OCI-LY7 (cell line): Measurements from ENCODE around the gene ANKRD22. TPM values are rescaled to one million over a fixed set of nuclear protein-coding genes. Genes with fewer than 3 reads are reported as not detected.

Experiments
- BruUV-seq: library from RNA; stranded (reverse); fragments of 400-500 nt; replicated peaks from 2 replicates; lab custom pipeline; 2021; lab: Mats Ljungman, UMichigan
- CTCF ChIA-PET: fragments of 300-600 bp; sonication (Branson Sonifier 250); formaldehyde crosslinking; loops from one replicate; lab custom pipeline; 2022; ENCODE audit warnings: antibody characterized with exemption; ENCODE audit not compliant: unreplicated experiment; lab: Charles Lee
- POLR2A ChIA-PET: fragments of 300-600 bp; sonication (Branson Sonifier 250); formaldehyde crosslinking; loops from one replicate; lab custom pipeline; 2022; ENCODE audit warnings: antibody characterized with exemption; lab: Charles Lee
- DNase-seq: peaks from one replicate; pipeline ENCODE4 v3.0.0-alpha.2; 2015; ENCODE audit warnings: low spot score
- H2AFZ ChIP-seq: fragments of 200-600 bp; sonication (generic), shearing (Covaris generic); 2 replicates; pipeline ENCODE4 v1.6.1; 2014; ENCODE audit warnings: mild to moderate bottlenecking, antibody characterized with exemption, low read length, moderate library complexity
- H3K27ac ChIP-seq: fragments of 200-600 bp; sonication (generic); 2 replicates; pipeline ENCODE4 v1.5.1; 2014; ENCODE audit warnings: mixed run types, low read depth, mild to moderate bottlenecking, moderate library complexity, low read length, inconsistent platforms; ENCODE audit not compliant: poor library complexity, severe bottlenecking
- H3K36me3 ChIP-seq: fragments of 200-600 bp; sonication (generic); 2 replicates; pipeline ENCODE4 v1.6.1; 2014; ENCODE audit warnings: mild to moderate bottlenecking, antibody characterized with exemption, low read length, moderate library complexity, mixed read lengths; ENCODE audit not compliant: insufficient read depth
- H3K4me1 ChIP-seq: fragments of 200-600 bp; sonication (generic); 2 replicates; pipeline ENCODE4 v1.5.1; 2014; ENCODE audit warnings: mild to moderate bottlenecking, low read length; ENCODE audit not compliant: insufficient read depth, poor library complexity, severe bottlenecking
- H3K4me2 ChIP-seq: fragments of 200-600 bp; sonication (generic); 2 replicates; pipeline ENCODE4 v1.6.1; 2014; ENCODE audit warnings: mild to moderate bottlenecking, low read length
- H3K4me3 ChIP-seq: fragments of 200-600 bp; sonication (generic); 2 replicates; pipeline ENCODE4 v1.5.1; 2014; ENCODE audit warnings: mild to moderate bottlenecking, low read depth, low read length; ENCODE audit not compliant: poor library complexity, severe bottlenecking
- H3K79me2 ChIP-seq: fragments of 200-600 bp; sonication (generic); 2 replicates; pipeline ENCODE4 v1.6.1; 2016; ENCODE audit warnings: low read depth, mild to moderate bottlenecking, low read length, moderate library complexity, mixed read lengths; ENCODE audit not compliant: insufficient read depth
- H3K9me2 ChIP-seq: fragments of 200-600 bp; sonication (generic); 2 replicates; pipeline ENCODE4 v1.6.1; 2016; ENCODE audit warnings: mild to moderate bottlenecking, low read length, mixed read lengths; ENCODE audit not compliant: insufficient read depth
- H3K9me3 ChIP-seq: fragments of 200-600 bp; sonication (generic); 2 replicates; pipeline ENCODE4 v1.6.1; 2014; ENCODE audit warnings: mild to moderate bottlenecking, mixed run types, low read length, mixed read lengths
- H4K20me1 ChIP-seq: fragments of 200-600 bp; sonication (generic); 2 replicates; pipeline ENCODE4 v1.6.1; 2014; ENCODE audit warnings: mild to moderate bottlenecking, antibody characterized with exemption, low read length, moderate library complexity, mixed read lengths; ENCODE audit not compliant: insufficient read depth
- CTCF ChIP-seq: fragments of 200-600 bp; sonication (generic); conservative IDR thresholded peaks from 2 replicates; pipeline ENCODE4 v1.5.1; 2014; ENCODE audit warnings: mild to moderate bottlenecking, antibody characterized with exemption, low read length, moderate library complexity, mixed read lengths
- EZH2phosphoT487 ChIP-seq: fragments of 200-600 bp; sonication (generic); IDR thresholded peaks from 2 replicates; pipeline ENCODE4 v1.6.1; 2018; ENCODE audit warnings: low read depth, borderline replicate concordance, mild to moderate bottlenecking, mixed run types, antibody characterized with exemption, low read length, moderate library complexity, mixed read lengths
- intact Hi-C: fragments of 100-400 bp; cut with micrococcal nuclease; formaldehyde crosslinking; loops from one replicate; pipeline ENCODE4 v1.10.0; 2022; ENCODE audit not compliant: unreplicated experiment
- total RNA-seq, 2 experiments: library from RNA; depleted of rRNA in 1 of 2; stranded (reverse); fragments of >200 nt in 1 of 2; shearing (Covaris generic) in 1 of 2; gene quantifications; 2 replicates each; pipeline ENCODE4 v1.2.3, GENCODE V29; 2014 to 2022

ANKRD22 gene
- total RNA-seq, 2 experiments from 2014 or later = not detected

GRCh38 chr10:88881320-88881719 is 29.7 kb upstream of the ANKRD22 start:
- DNase-seq = peak; percentile 43
- Histone ChIP-seq H3K27ac (peak overlapping the region; percentile 93), H3K9me2 (no peaks in the 10 kb centered on the region), H3K9me3 (no peaks in the 10 kb centered on the region), H4K20me1 (no peaks in the 10 kb centered on the region), H3K4me2 (peak overlapping the region; percentile 92), H2AFZ (peak overlapping the region; percentile 85; the same call in 1 of the 2 replicates), H3K4me1 (peaks cover 72% of the 10 kb centered on the region), H3K36me3 (no peaks in the 10 kb centered on the region), H3K79me2 (peaks cover 53% of the 10 kb centered on the region), H3K4me3 (peak overlapping the region; percentile 80)
- BruUV-seq = TSS peak; percentile 68
- CTCF ChIA-PET = no interaction called here
- no peak for TF ChIP-seq CTCF
- no peak for TF ChIP-seq EZH2phosphoT487
- intact Hi-C loops = loop anchor here (2.0 to 10.0 kb wide), 7 partner anchors 47 to 1787 kb away; partner anchors contain the start of genes ATAD1, GLUD1 and SHLD2
- POLR2A ChIA-PET = interaction anchor here (0.7 to 17.8 kb wide), 11 partner anchors 8 to 118 kb away, joined by 3 to 201 read pairs (median 5); partner anchors contain the start of gene FAS

GRCh38 chr10:88880282-88881076 is 28.8 kb upstream of the ANKRD22 start:
- TF ChIP-seq CTCF (peak; percentile 43; the same call in 1 of the 2 replicates), EZH2phosphoT487 (no peak)
- peaks cover 45% of the 10 kb centered on the region for H3K79me2 ChIP-seq
- CTCF ChIA-PET = interaction anchor here (0.6 kb wide), 1 partner anchor 93 kb away, joined by 3 read pairs; no protein-coding TSS in a partner anchor
- POLR2A ChIA-PET = interaction anchor here (0.9 to 17.8 kb wide), 14 partner anchors 8 to 119 kb away, joined by 3 to 201 read pairs (median 7); partner anchors contain the start of genes ANKRD22 and FAS
- H3K4me2 ChIP-seq = peak overlapping the region; percentile 92
- H3K4me1 ChIP-seq = peaks cover 64% of the 10 kb centered on the region
- H3K36me3 ChIP-seq = no peaks in the 10 kb centered on the region
- peak overlapping the region; percentile 93 for H3K27ac ChIP-seq
- no peaks in the 10 kb centered on the region for H3K9me2 ChIP-seq
- intact Hi-C loops = loop anchor here (1.0 to 10.0 kb wide), 10 partner anchors 21 to 1786 kb away; partner anchors contain the start of genes ATAD1, GLUD1 and SHLD2
- peak overlapping the region; percentile 85 for H2AFZ ChIP-seq
- BruUV-seq = no TSS peak
- peak overlapping the region; percentile 80 for H3K4me3 ChIP-seq
- DNase-seq = peak; percentile 91
- no peaks in the 10 kb centered on the region for H4K20me1 ChIP-seq
- no peaks in the 10 kb centered on the region for H3K9me3 ChIP-seq
